A673 (cell line): Measurements from ENCODE around the gene SLC26A8.

ENCODE experiments used
- EZH2 ChIP-seq: fragments of 200-600 bp; sonication (generic); IDR thresholded peaks from 2 replicates; pipeline ENCODE4 v1.6.1; 2017; ENCODE audit warnings: borderline replicate concordance, low read depth, mild to moderate bottlenecking, mixed read lengths, antibody characterized with exemption, low read length; ENCODE audit not compliant: poor library complexity, severe bottlenecking
- TF ChIP-seq, protein P1 (sequence below): fragments of 300-800, 200-600 bp; sonication (generic); conservative IDR thresholded peaks from 2 replicates; pipeline ENCODE4 v1.5.1; 2017; ENCODE audit warnings: low read depth, mild to moderate bottlenecking, antibody characterized with exemption, low read length, moderate library complexity, mixed read lengths

DNA sequence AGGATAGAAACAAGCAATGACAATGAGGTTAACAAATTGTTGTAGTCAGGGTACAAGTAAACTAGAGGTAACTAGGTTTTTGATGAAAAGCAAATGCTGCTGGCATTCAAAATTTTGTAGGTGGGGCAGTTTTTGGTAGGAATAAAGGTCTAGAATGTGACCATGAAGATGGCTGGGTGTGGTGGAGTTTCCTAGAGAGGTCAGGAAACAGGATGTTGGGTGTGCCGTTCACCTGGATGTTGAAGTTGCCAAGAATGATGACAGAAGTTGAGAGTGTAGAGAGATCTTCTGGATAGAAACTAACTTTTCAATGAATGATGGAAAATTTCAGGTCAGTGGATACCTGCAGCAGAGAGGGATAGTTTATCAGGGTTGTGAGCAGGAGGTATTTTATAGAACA, 25.9 kb upstream of the SLC26A8 start:
- TF ChIP-seq, protein P1, sequence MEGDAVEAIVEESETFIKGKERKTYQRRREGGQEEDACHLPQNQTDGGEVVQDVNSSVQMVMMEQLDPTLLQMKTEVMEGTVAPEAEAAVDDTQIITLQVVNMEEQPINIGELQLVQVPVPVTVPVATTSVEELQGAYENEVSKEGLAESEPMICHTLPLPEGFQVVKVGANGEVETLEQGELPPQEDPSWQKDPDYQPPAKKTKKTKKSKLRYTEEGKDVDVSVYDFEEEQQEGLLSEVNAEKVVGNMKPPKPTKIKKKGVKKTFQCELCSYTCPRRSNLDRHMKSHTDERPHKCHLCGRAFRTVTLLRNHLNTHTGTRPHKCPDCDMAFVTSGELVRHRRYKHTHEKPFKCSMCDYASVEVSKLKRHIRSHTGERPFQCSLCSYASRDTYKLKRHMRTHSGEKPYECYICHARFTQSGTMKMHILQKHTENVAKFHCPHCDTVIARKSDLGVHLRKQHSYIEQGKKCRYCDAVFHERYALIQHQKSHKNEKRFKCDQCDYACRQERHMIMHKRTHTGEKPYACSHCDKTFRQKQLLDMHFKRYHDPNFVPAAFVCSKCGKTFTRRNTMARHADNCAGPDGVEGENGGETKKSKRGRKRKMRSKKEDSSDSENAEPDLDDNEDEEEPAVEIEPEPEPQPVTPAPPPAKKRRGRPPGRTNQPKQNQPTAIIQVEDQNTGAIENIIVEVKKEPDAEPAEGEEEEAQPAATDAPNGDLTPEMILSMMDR: no peak
- no peak for TF ChIP-seq EZH2
